Caco-2 (cell line): ENCODE results near the gene RAP1B. TPM values are rescaled to one million over a fixed set of nuclear protein-coding genes. Genes with fewer than 3 reads are reported as not detected.

Experiments
- BruUV-seq: library from RNA; stranded (reverse); fragments of 400-500 nt; replicated peaks from 2 replicates; lab custom pipeline; 2021; lab: Mats Ljungman, UMichigan
- CTCF ChIA-PET: fragments of 300-600 bp; sonication (Branson Sonifier 250); formaldehyde crosslinking; loops from one replicate; lab custom pipeline; 2022; ENCODE audit warnings: antibody characterized with exemption; lab: Charles Lee
- POLR2A ChIA-PET: fragments of 300-600 bp; sonication (Branson Sonifier 250); formaldehyde crosslinking; loops from one replicate; lab custom pipeline; 2022; ENCODE audit warnings: antibody characterized with exemption; lab: Charles Lee
- DNase-seq, 2 experiments: peaks; one replicate each; pipeline versions ENCODE4 v3.0.0 to v3.0.0-alpha.2; 2020 to 2022
- H3K27me3 ChIP-seq: replicated peaks from 2 replicates; pipeline ENCODE4 v1.6.0; 2011; ENCODE audit warnings: low read length; ENCODE audit not compliant: control insufficient read depth, insufficient read depth
- H3K36me3 ChIP-seq: 2 replicates; pipeline ENCODE4 v1.5.1; 2011; ENCODE audit warnings: low read length; ENCODE audit not compliant: control insufficient read depth, insufficient read depth
- H3K4me1 ChIP-seq: fragments of 250-450 bp; sonication (Bioruptor Pico); 2 replicates; pipeline ENCODE4 v1.5.1; 2020; ENCODE audit warnings: mild to moderate bottlenecking
- H3K4me3 ChIP-seq: 2 replicates; pipeline ENCODE4 v1.5.1; 2011; ENCODE audit warnings: low read depth, mild to moderate bottlenecking, control low read depth, low read length
- H3K9me3 ChIP-seq: fragments of 250-450 bp; sonication (Bioruptor Pico); 2 replicates; pipeline ENCODE4 v1.5.1; 2020; ENCODE audit warnings: mild to moderate bottlenecking, moderate library complexity
- H3K27ac Mint-ChIP-seq: one replicate; pipeline ENCODE4 v1.8.0; 2022; ENCODE audit warnings: mixed read lengths; ENCODE audit not compliant: unreplicated experiment
- H3K27me3 Mint-ChIP-seq: one replicate; pipeline ENCODE4 v1.8.0; 2022; ENCODE audit warnings: mixed read lengths; ENCODE audit not compliant: insufficient read depth, unreplicated experiment
- H3K36me3 Mint-ChIP-seq: one replicate; pipeline ENCODE4 v1.8.0; 2022; ENCODE audit warnings: mild to moderate bottlenecking, mixed read lengths; ENCODE audit not compliant: insufficient read depth, unreplicated experiment
- H3K4me1 Mint-ChIP-seq: one replicate; pipeline ENCODE4 v1.8.0; 2022; ENCODE audit warnings: low read depth, mixed read lengths; ENCODE audit not compliant: unreplicated experiment
- H3K4me3 Mint-ChIP-seq: one replicate; pipeline ENCODE4 v1.8.0; 2022; ENCODE audit warnings: mild to moderate bottlenecking, moderate library complexity, mixed read lengths; ENCODE audit not compliant: unreplicated experiment
- H3K9me3 Mint-ChIP-seq: one replicate; pipeline ENCODE4 v1.8.0; 2022; ENCODE audit warnings: mixed read lengths; ENCODE audit not compliant: unreplicated experiment
- CTCF ChIP-seq, 2 experiments: fragments of 200-600 bp in 1 of 2; IDR thresholded peaks; 1 replicate in 1 of 2; 2 replicates in 1 of 2; pipeline versions ENCODE4 v1.5.1 to v1.8.0; 2011 to 2022; ENCODE audit warnings: antibody characterized with exemption in 1 of 2, control low read depth in 1 of 2, inconsistent platforms in 1 of 2, low read depth in 1 of 2, low read length in 1 of 2, mild to moderate bottlenecking in 1 of 2, moderate library complexity in 1 of 2; ENCODE audit not compliant: insufficient read depth in 1 of 2, severe bottlenecking in 1 of 2, unreplicated experiment in 1 of 2
- intact Hi-C: fragments of 100-400 bp; cut with micrococcal nuclease; formaldehyde crosslinking; loops from one replicate; pipeline ENCODE4 v1.10.0; 2022; ENCODE audit not compliant: unreplicated experiment
- total RNA-seq: library from RNA; stranded (reverse); gene quantifications from 2 replicates; pipeline ENCODE4 v1.2.3, GENCODE V29; 2022

RAP1B gene
- total RNA-seq, 1 experiment from 2014 or later, result 216 TPM

DNA sequence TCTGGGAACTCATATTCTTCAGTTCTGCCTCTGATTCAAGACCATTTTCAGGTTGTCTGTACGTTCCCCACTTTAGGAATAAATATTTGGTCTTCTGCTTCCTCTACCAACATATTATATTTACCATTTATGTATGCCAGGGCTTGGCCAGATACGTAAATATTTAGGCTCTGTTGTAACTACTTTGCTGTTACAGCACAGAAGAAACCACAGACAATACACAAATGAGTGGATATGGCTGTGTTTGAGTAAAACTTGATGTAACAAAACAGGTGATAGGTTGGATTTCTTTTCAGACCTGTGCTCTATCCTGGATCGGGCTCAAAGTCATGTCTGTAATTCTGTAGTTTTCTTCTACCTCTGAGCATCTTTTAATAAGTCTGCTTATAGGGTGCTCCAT, 37.5 kb downstream of the RAP1B start:
- Histone ChIP-seq H3K27me3 (no peaks in the 10 kb centered on the region), H3K9me3 (no peaks in the 10 kb centered on the region), H3K4me1 (no peaks in the 10 kb centered on the region), H3K4me3 (no peak overlapping the region), H3K36me3 (no peaks in the 10 kb centered on the region; the same call in 1 of the 2 replicates)
- H3K4me1 Mint-ChIP-seq, result no peaks in the 10 kb centered on the region
- CTCF ChIA-PET, result no interaction called here
- BruUV-seq, result no TSS peak
- no peaks in the 10 kb centered on the region for H3K27me3 Mint-ChIP-seq
- H3K36me3 Mint-ChIP-seq, result peaks cover 54% of the 10 kb centered on the region
- H3K9me3 Mint-ChIP-seq, result no peaks in the 10 kb centered on the region
- no peak overlapping the region for H3K4me3 Mint-ChIP-seq
- no peak for DNase-seq
- POLR2A ChIA-PET, result no interaction called here
- intact Hi-C loops, result no loop called here
- H3K27ac Mint-ChIP-seq, result no peak overlapping the region
- no peak for TF ChIP-seq CTCF (IDR thresholded peaks at IDR 0.05; ENCODE audit: insufficient read depth in 1 of 2, low read depth in 1 of 2, low read length in 1 of 2, severe bottlenecking in 1 of 2, unreplicated experiment in 1 of 2)

DNA sequence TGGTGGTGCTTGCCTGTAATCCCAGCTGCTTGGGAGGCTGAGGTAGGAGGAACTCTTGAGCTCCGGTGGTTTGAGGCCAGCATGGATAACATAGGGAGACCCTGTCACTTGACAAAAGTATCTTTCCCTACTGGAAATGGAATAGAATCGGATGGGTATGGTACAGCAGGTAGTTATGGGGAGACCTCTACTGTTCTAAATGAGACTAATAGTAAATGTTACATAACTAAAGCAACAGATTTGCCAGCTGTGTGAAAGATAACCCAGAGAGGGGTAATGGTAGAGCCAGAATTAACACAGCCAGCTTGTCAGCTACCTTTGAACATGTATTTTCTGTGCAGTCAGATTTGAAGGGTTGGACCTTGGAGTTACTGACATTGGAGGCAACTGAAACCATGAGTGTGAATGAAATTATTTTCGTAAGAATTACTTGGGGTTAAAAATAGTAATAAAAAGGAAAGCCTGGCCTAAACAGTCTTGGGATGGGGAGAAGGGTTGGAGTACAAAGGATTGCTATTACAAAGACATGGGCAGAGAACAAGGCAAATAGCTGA, 54.4 kb downstream of the RAP1B start:
- H3K9me3 Mint-ChIP-seq, result no peaks in the 10 kb centered on the region
- CTCF ChIA-PET, result no interaction called here
- H3K36me3 ChIP-seq, result no peaks in the 10 kb centered on the region
- H3K27me3 Mint-ChIP-seq, result no peaks in the 10 kb centered on the region
- peaks cover 6% of the 10 kb centered on the region for H3K4me1 Mint-ChIP-seq
- BruUV-seq, result no TSS peak
- peak in 1 of 2 experiments; percentile 8 for DNase-seq
- H3K4me3 ChIP-seq, result no peak overlapping the region
- no peaks in the 10 kb centered on the region for H3K27me3 ChIP-seq
- H3K4me3 Mint-ChIP-seq, result no peak overlapping the region
- H3K4me1 ChIP-seq, result no peaks in the 10 kb centered on the region
- POLR2A ChIA-PET, result no interaction called here
- intact Hi-C loops, result loop anchor here (2.0 to 10.0 kb wide), 2 partner anchors 306 to 440 kb away; partner anchors contain the start of gene IL26
- peaks cover 25% of the 10 kb centered on the region for H3K36me3 Mint-ChIP-seq
- no peak overlapping the region for H3K27ac Mint-ChIP-seq
- TF ChIP-seq CTCF (IDR thresholded peaks at IDR 0.05; ENCODE audit: insufficient read depth in 1 of 2, low read depth in 1 of 2, low read length in 1 of 2, severe bottlenecking in 1 of 2, unreplicated experiment in 1 of 2), result peak in 1 of 2 experiments; percentile 3
- H3K9me3 ChIP-seq, result no peaks in the 10 kb centered on the region

- POLR2A ChIA-PET, result no interaction called here
- BruUV-seq, result no TSS peak
- Histone ChIP-seq H3K4me1 (no peaks in the 10 kb centered on the region), H3K27me3 (no peaks in the 10 kb centered on the region), H3K9me3 (no peaks in the 10 kb centered on the region), H3K4me3 (no peak overlapping the region), H3K36me3 (no peaks in the 10 kb centered on the region)
- Mint-ChIP-seq H3K4me3 (no peak overlapping the region), H3K36me3 (peaks cover 24% of the 10 kb centered on the region), H3K27me3 (no peaks in the 10 kb centered on the region), H3K27ac (no peak overlapping the region), H3K9me3 (no peaks in the 10 kb centered on the region), H3K4me1 (peaks cover 6% of the 10 kb centered on the region)
- TF ChIP-seq CTCF (IDR thresholded peaks at IDR 0.05; ENCODE audit: insufficient read depth in 1 of 2, low read depth in 1 of 2, low read length in 1 of 2, severe bottlenecking in 1 of 2, unreplicated experiment in 1 of 2), result no peak
- CTCF ChIA-PET, result interaction anchor here (0.6 kb wide), 1 partner anchor 157 kb away, joined by 3 read pairs; no protein-coding TSS in a partner anchor
- intact Hi-C loops, result loop anchor here (10.0 kb wide), 1 partner anchor 442 kb away; the partner anchor contains the start of gene IL26
- DNase-seq, result no peak
Observed at GRCh38 chr12:68667291-68667690, 56.6 kb downstream of the RAP1B start.
